Measurements from ENCODE around the gene SNRNP40. TPM values are rescaled to one million over a fixed set of nuclear protein-coding genes. Genes with fewer than 3 reads are reported as not detected.

Gene SNRNP40
- total RNA-seq, 4 donors from 2014 or later, result 22.9 to 63.5 (median 34.3) TPM

- DNase-seq, result no peak
- no peaks in the 10 kb centered on the region for H3K4me1 ChIP-seq
- H3K27ac ChIP-seq, result no peak overlapping the region
- H3K9me3 ChIP-seq, result no peaks in the 10 kb centered on the region
- H3K27me3 ChIP-seq, result no peaks in the 10 kb centered on the region
- TF ChIP-seq POLR2A (IDR thresholded peaks at IDR 0.05), result no peak
- H3K36me3 ChIP-seq, result peaks cover 0 to 65% (median 0%) of the 10 kb centered on the region in 3 donors
- H3K4me3 ChIP-seq, result no peak overlapping the region
Measured at GRCh38 chr1:31261916-31262315, 34.7 kb downstream of the SNRNP40 start.

- Histone ChIP-seq H3K27ac (no peak overlapping the region), H3K36me3 (peaks cover 0 to 52% (median 0%) of the 10 kb centered on the region in 3 donors), H3K27me3 (no peaks in the 10 kb centered on the region), H3K4me3 (no peak overlapping the region), H3K9me3 (no peaks in the 10 kb centered on the region), H3K4me1 (no peaks in the 10 kb centered on the region)
- no peak for DNase-seq
- TF ChIP-seq CTCF (IDR thresholded peaks at IDR 0.05) (no peak), POLR2A (IDR thresholded peaks at IDR 0.05) (no peak)
Measured at GRCh38 chr1:31259746-31260145, 36.8 kb downstream of the SNRNP40 start.

GRCh38 chr1:31258581-31258980 is 38.0 kb downstream of the SNRNP40 start:
- Histone ChIP-seq H3K4me1 (no peaks in the 10 kb centered on the region), H3K27ac (no peak overlapping the region), H3K36me3 (peaks cover 0 to 51% (median 0%) of the 10 kb centered on the region in 3 donors), H3K9me3 (no peaks in the 10 kb centered on the region), H3K4me3 (no peak overlapping the region), H3K27me3 (no peaks in the 10 kb centered on the region)
- DNase-seq, result no peak
- TF ChIP-seq CTCF (IDR thresholded peaks at IDR 0.05) (no peak), POLR2A (IDR thresholded peaks at IDR 0.05) (no peak)

GRCh38 chr1:31257213-31257612 is 39.4 kb downstream of the SNRNP40 start:
- no peak overlapping the region for H3K4me3 ChIP-seq
- no peaks in the 10 kb centered on the region for H3K4me1 ChIP-seq
- H3K27ac ChIP-seq, result no peak overlapping the region
- no peak for DNase-seq
- no peaks in the 10 kb centered on the region for H3K27me3 ChIP-seq
- no peak for TF ChIP-seq POLR2A (IDR thresholded peaks at IDR 0.05)
- no peak for TF ChIP-seq CTCF (IDR thresholded peaks at IDR 0.05)
- peaks cover 0 to 51% (median 0%) of the 10 kb centered on the region in 3 donors for H3K36me3 ChIP-seq
- H3K9me3 ChIP-seq, result no peaks in the 10 kb centered on the region

- DNase-seq, result no peak
- TF ChIP-seq POLR2A (IDR thresholded peaks at IDR 0.05), result no peak
- TF ChIP-seq CTCF (IDR thresholded peaks at IDR 0.05), result no peak
- H3K27me3 ChIP-seq, result no peaks in the 10 kb centered on the region
Measured at GRCh38 chr1:31249854-31250253, 46.7 kb downstream of the SNRNP40 start.

GRCh38 chr1:31248276-31248675 is 48.3 kb downstream of the SNRNP40 start:
- Histone ChIP-seq H3K9me3 (no peaks in the 10 kb centered on the region), H3K36me3 (no peaks in the 10 kb centered on the region), H3K4me1 (no peaks in the 10 kb centered on the region), H3K27me3 (no peaks in the 10 kb centered on the region), H3K4me3 (no peak overlapping the region), H3K27ac (no peak overlapping the region)
- DNase-seq, result no peak
- no peak for TF ChIP-seq POLR2A (IDR thresholded peaks at IDR 0.05)
- no peak for TF ChIP-seq CTCF (IDR thresholded peaks at IDR 0.05)

More at GRCh38 chr1:31249854-31250253, 46.7 kb downstream of the SNRNP40 start:
- Histone ChIP-seq H3K27ac (no peak overlapping the region), H3K4me1 (no peaks in the 10 kb centered on the region), H3K9me3 (no peaks in the 10 kb centered on the region), H3K36me3 (no peaks in the 10 kb centered on the region), H3K4me3 (no peak overlapping the region)
